NOMO-1 treated with dmso at 0.1 percent for 144 hours (cell line): ENCODE measurements around the gene SMC3.
A peak's percentile ranks its signal among the peaks of the same experiment; 100 is the strongest.
"Not testable (repeated sequence)": the region's sequence is repeated elsewhere in the genome, so short reads cannot be mapped to it uniquely, and the experiment has no call there.

Experiments
- DNase-seq: peaks from one replicate; lab custom pipeline; 2025; ENCODE audit not compliant: unreplicated experiment; lab: John Stamatoyannopoulos, UW

The SMC3 gene

DNA sequence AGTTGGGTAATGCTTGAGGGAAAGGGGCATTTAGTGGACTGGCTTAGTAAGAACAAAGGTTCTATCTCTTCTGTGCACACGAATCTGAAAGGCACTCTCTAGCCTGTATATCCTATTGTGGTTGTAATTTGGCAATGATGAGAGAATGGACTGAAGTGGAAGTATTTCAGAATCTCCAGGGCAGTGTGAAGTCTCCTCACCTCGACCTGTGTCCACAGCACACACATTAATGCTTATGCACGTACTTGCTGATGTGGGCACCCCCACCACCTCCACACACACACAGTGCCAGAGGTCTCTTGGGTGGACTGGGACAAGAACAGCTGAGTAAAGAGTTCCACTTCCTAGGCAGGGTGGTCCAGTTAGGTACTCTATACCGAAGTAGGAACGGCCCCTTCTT is 6.9 kb downstream of the SMC3 start:
- no peak for DNase-seq

GRCh38 chr10:110576220-110576619 is 8.7 kb downstream of the SMC3 start:
- no peak for DNase-seq

GRCh38 chr10:110577056-110577455 is 9.6 kb downstream of the SMC3 start:
- DNase-seq, result no peak

DNA sequence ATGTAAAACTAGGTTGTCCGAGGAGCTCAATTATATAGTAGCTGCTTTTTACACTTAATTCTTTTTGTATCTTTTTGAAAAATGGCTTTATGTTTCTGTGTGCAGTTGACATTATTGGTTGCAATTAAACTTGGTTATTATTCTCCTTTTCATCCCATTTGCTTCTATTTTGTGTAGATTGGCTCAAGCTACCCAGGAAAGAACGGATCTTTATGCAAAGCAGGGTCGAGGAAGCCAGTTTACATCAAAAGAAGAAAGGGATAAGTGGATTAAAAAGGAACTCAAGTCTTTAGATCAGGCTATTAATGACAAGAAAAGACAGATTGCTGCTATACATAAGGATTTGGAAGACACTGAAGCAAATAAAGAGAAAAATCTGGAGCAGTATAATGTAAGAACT is 16.5 kb downstream of the SMC3 start:
- no peak for DNase-seq

- no peak for DNase-seq
Observed at GRCh38 chr10:110591760-110592159, 24.3 kb downstream of the SMC3 start.

DNA sequence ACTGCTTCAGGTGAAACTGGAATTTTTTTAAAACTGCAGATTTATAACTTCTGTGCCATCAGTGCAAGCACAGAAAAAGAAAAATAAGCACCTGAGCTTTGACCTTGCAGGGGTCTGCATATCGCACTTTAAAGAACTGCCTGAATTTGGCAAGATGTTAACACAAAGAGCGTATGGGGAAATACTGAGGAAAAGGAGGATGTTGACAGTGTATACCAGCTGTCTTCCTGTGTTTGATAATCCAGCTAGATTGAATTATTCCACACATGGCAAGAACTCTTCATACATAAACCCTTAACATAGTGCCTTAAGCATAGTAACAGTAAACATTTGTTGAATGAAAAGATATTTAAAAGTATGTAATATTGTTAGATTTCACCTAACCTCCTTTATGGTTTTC is 30.0 kb downstream of the SMC3 start:
- no peak for DNase-seq

GRCh38 chr10:110600487-110601101 is 33.1 kb downstream of the SMC3 start:
- no peak for DNase-seq

- no peak for DNase-seq
Observed at GRCh38 chr10:110601581-110601980, 34.1 kb downstream of the SMC3 start.

GRCh38 chr10:110608087-110608486 is 40.6 kb downstream of the SMC3 start:
- no peak for DNase-seq

DNA sequence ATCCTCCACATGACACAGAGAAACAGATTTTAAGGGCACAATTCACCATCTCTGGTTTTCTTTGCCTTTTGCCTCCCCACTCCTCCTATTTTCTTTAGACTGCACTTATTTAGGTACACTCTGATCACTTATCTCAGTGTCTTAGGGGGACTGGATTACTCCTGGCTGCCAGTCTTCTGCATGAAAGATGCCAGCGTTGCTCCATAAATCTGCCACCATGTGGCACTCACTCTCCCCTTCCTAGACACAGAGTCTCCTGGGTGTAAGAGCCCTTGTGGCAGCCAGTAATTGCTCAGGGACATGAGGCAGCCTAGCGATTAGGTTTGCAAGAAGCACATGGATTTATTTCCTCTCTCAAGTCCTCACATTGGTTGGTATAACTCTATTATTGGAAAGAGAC is 42.1 kb downstream of the SMC3 start:
- DNase-seq, result no peak

DNA sequence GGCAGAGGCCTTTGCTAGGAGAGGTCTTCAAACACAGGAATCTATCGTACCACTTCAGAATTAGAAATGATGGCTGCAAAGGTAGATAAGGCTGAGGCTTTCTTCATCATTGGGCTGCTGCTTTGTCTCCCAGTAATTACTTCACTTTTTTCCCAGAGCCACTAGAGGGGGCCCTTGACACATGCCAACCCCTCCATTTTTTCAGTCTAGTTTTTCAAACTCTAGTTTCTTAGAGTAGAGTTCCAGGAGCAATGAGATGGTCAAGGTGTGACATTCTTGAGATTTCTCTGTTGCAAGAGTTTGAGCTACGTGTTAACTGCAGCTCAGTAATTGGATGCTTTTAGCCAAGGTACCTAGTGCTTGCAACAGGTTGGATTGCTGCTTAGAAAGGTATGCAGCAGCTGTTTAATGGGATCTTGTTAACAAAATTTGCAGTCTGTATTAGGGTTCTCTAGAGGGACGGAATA is 42.8 kb downstream of the SMC3 start:
- peak; percentile 33 for DNase-seq

DNA sequence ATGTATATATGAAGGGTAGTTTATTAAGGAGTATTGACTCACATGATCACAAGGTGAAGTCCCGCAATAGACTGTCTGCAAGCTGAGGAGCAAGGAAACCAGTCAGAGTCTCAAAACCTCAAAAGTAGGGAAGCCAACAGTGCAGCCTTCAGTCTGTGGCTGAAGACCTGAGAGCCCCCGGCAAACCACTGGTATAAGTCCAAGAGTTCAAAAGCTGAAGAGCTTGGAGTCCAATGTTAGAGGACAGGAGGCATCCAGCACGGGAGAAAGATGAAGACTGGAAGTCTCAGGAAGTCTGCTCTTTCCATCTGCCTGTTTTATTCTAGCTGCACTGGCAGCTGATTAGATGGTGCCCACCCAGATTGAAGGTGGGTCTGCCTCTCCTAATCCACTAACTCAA is 43.3 kb downstream of the SMC3 start:
- DNase-seq, result not testable (repeated sequence)

GRCh38 chr10:110612087-110612486 is 44.6 kb downstream of the SMC3 start:
- DNase-seq, result no peak

DNA sequence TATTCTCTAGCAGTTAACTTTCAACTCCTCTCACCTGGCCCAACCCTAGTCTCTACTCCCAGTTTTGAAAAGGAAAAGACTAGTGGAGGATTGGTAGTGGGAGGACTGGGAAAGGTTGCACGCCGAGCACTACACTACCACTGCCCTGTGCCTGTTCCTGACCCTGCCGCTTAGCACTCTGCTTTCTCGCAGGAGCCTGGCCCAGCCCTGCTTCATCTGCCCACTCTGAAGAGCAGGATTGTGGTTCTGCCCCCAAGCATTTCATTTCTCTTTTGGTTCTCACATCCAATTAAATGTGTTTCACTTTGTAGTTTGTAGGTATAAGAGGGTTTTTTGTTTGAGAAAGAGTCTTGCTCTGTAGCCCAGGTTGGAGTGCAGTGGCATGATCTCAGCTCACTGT is 45.1 kb downstream of the SMC3 start:
- DNase-seq, result no peak

GRCh38 chr10:110613341-110613995 is 46.0 kb downstream of the SMC3 start:
- peak; percentile 31 for DNase-seq

GRCh38 chr10:110613996-110614495 is 46.6 kb downstream of the SMC3 start:
- no peak for DNase-seq

GRCh38 chr10:110615057-110615747 is 47.7 kb downstream of the SMC3 start:
- no peak for DNase-seq

- DNase-seq, result no peak
Observed at GRCh38 chr10:110616493-110617033, 49.1 kb downstream of the SMC3 start.

- no peak for DNase-seq
Observed at GRCh38 chr10:110617425-110618229, 50.1 kb downstream of the SMC3 start.

DNA sequence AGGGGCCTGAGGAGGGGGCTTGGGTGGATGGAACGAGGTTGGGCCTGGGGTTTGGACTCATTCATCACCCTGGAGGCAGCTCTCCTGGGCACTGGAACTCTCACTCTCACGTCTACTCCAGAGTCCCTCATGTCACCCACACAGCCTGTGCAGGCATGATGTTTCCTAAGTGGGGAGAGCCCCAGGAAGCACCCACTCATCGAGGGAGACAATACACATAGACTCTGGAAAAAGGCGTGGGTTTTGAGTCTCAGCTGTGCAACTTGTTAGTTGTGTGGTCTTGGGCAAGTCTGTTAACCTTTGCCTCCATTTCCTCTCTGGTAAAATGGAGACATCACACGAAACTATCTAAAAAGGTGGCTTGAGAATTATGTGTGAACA is 50.7 kb downstream of the SMC3 start:
- no peak for DNase-seq
